ENCODE results near the gene IQCH.
A peak's percentile ranks its signal among the peaks of the same experiment; 100 is the strongest.

The IQCH gene

GRCh38 chr15:67219288-67219687 is 35.3 kb upstream of the IQCH start:
- H3K4me2 ChIP-seq, result no peak overlapping the region
- no peak overlapping the region for H3K4me3 ChIP-seq
- no peak overlapping the region for H3K9ac ChIP-seq
- H3K36me3 ChIP-seq, result peaks cover 4 to 57% (median 17%) of the 10 kb centered on the region in 11 experiments; a peak in 17 of 22 replicates
- H3K27me3 ChIP-seq, result no peaks in the 10 kb centered on the region
- H3K27ac ChIP-seq, result no peak overlapping the region
- H4K20me1 ChIP-seq, result no peaks in the 10 kb centered on the region
- peaks cover 0 to 5% (median 3%) of the 10 kb centered on the region in 11 experiments; a peak in 7 of 22 replicates for H3K9me3 ChIP-seq (replicated peaks in 1 of 11)
- no peak for TF ChIP-seq Cebpa-rat (IDR thresholded peaks at IDR 0.05)
- peaks cover 0 to 8% (median 0%) of the 10 kb centered on the region in 10 experiments; a peak in 3 of 20 replicates for H3K4me1 ChIP-seq

GRCh38 chr15:67224889-67225288 is 29.7 kb upstream of the IQCH start:
- Histone ChIP-seq H3K4me2 (no peak overlapping the region), H3K9ac (no peak overlapping the region), H3K9me3 (replicated peaks in 1 of 11) (peaks cover 0 to 5% (median 0%) of the 10 kb centered on the region in 11 experiments; a peak in 1 of 22 replicates), H3K36me3 (peaks cover 8 to 65% (median 26%) of the 10 kb centered on the region in 11 experiments; a peak in 20 of 22 replicates), H3K27me3 (no peaks in the 10 kb centered on the region), H4K20me1 (peaks cover 0 to 9% (median 0%) of the 10 kb centered on the region in 11 experiments; a peak in 3 of 22 replicates), H3K4me3 (no peak overlapping the region), H3K4me1 (peaks cover 16 to 22% (median 18%) of the 10 kb centered on the region in 10 experiments), H3K27ac (no peak overlapping the region)
- TF ChIP-seq Cebpa-rat (IDR thresholded peaks at IDR 0.05), result no peak

GRCh38 chr15:67225336-67225735 is 29.2 kb upstream of the IQCH start:
- H3K4me2 ChIP-seq, result no peak overlapping the region
- no peak overlapping the region for H3K9ac ChIP-seq
- no peak for TF ChIP-seq Cebpa-rat (IDR thresholded peaks at IDR 0.05)
- no peak overlapping the region for H3K27ac ChIP-seq
- peaks cover 13 to 65% (median 26%) of the 10 kb centered on the region in 11 experiments; a peak in 21 of 22 replicates for H3K36me3 ChIP-seq
- H3K4me1 ChIP-seq, result peaks cover 16 to 22% (median 18%) of the 10 kb centered on the region in 10 experiments
- H4K20me1 ChIP-seq, result peaks cover 0 to 9% (median 0%) of the 10 kb centered on the region in 11 experiments; a peak in 3 of 22 replicates
- H3K9me3 ChIP-seq (replicated peaks in 1 of 11), result peaks cover 0 to 5% (median 0%) of the 10 kb centered on the region in 11 experiments; a peak in 1 of 22 replicates
- H3K4me3 ChIP-seq, result no peak overlapping the region
- H3K27me3 ChIP-seq, result no peaks in the 10 kb centered on the region

GRCh38 chr15:67227431-67227830 is 27.2 kb upstream of the IQCH start:
- Histone ChIP-seq H3K9me3 (replicated peaks in 1 of 11) (peaks cover 0 to 5% (median 0%) of the 10 kb centered on the region in 11 experiments; a peak in 1 of 22 replicates), H3K27me3 (no peaks in the 10 kb centered on the region), H3K4me3 (no peak overlapping the region), H3K9ac (no peak overlapping the region), H4K20me1 (peaks cover 0 to 9% (median 0%) of the 10 kb centered on the region in 11 experiments; a peak in 3 of 22 replicates), H3K4me1 (peaks cover 16 to 22% (median 18%) of the 10 kb centered on the region in 10 experiments), H3K4me2 (peak overlapping the region; percentile 4 to 72 (median 46); a peak in 20 of 22 replicates), H3K36me3 (peaks cover 34 to 73% (median 46%) of the 10 kb centered on the region in 11 experiments), H3K27ac (no peak overlapping the region)
- no peak for TF ChIP-seq Cebpa-rat (IDR thresholded peaks at IDR 0.05)

GRCh38 chr15:67227846-67228245 is 26.7 kb upstream of the IQCH start:
- Histone ChIP-seq H3K9me3 (replicated peaks in 1 of 11) (peaks cover 0 to 5% (median 0%) of the 10 kb centered on the region in 11 experiments; a peak in 1 of 22 replicates), H3K27ac (no peak overlapping the region), H3K9ac (no peak overlapping the region), H3K4me3 (no peak overlapping the region), H3K4me1 (peaks cover 16 to 22% (median 18%) of the 10 kb centered on the region in 10 experiments), H3K36me3 (peaks cover 37 to 77% (median 50%) of the 10 kb centered on the region in 11 experiments), H3K27me3 (no peaks in the 10 kb centered on the region), H3K4me2 (peak overlapping the region; percentile 4 to 72 (median 46); a peak in 20 of 22 replicates), H4K20me1 (peaks cover 0 to 9% (median 0%) of the 10 kb centered on the region in 11 experiments; a peak in 3 of 22 replicates)
- no peak for TF ChIP-seq Cebpa-rat (IDR thresholded peaks at IDR 0.05)

GRCh38 chr15:67228286-67228685 is 26.3 kb upstream of the IQCH start:
- peaks cover 40 to 80% (median 53%) of the 10 kb centered on the region in 11 experiments for H3K36me3 ChIP-seq

GRCh38 chr15:67230504-67230903 is 24.1 kb upstream of the IQCH start:
- no peak for TF ChIP-seq Cebpa-rat (IDR thresholded peaks at IDR 0.05)
- Histone ChIP-seq H3K4me3 (no peak overlapping the region), H3K4me2 (no peak overlapping the region), H3K27ac (no peak overlapping the region), H4K20me1 (peaks cover 0 to 9% (median 0%) of the 10 kb centered on the region in 11 experiments; a peak in 3 of 22 replicates), H3K9ac (no peak overlapping the region), H3K27me3 (no peaks in the 10 kb centered on the region), H3K4me1 (peaks cover 16 to 22% (median 18%) of the 10 kb centered on the region in 10 experiments), H3K9me3 (replicated peaks in 1 of 11) (peaks cover 0 to 5% (median 0%) of the 10 kb centered on the region in 11 experiments; a peak in 1 of 22 replicates), H3K36me3 (peaks cover 45 to 84% (median 63%) of the 10 kb centered on the region in 11 experiments)

More at GRCh38 chr15:67228286-67228685, 26.3 kb upstream of the IQCH start:
- H3K9ac ChIP-seq, result no peak overlapping the region
- peak overlapping the region; percentile 4 to 72 (median 40); a peak in 18 of 22 replicates for H3K4me2 ChIP-seq
- H3K27ac ChIP-seq, result no peak overlapping the region
- H3K9me3 ChIP-seq (replicated peaks in 1 of 11), result peaks cover 0 to 5% (median 0%) of the 10 kb centered on the region in 11 experiments; a peak in 1 of 22 replicates
- TF ChIP-seq Cebpa-rat (IDR thresholded peaks at IDR 0.05), result no peak
- H3K4me1 ChIP-seq, result peaks cover 16 to 22% (median 18%) of the 10 kb centered on the region in 10 experiments
- H4K20me1 ChIP-seq, result peaks cover 0 to 9% (median 0%) of the 10 kb centered on the region in 11 experiments; a peak in 3 of 22 replicates
- no peak overlapping the region for H3K4me3 ChIP-seq
- H3K27me3 ChIP-seq, result no peaks in the 10 kb centered on the region

- H3K27ac ChIP-seq, result no peak overlapping the region
- no peak overlapping the region for H3K4me2 ChIP-seq
- TF ChIP-seq Cebpa-rat (IDR thresholded peaks at IDR 0.05), result no peak
- H3K9ac ChIP-seq, result no peak overlapping the region
- no peaks in the 10 kb centered on the region for H3K27me3 ChIP-seq
- H3K4me3 ChIP-seq, result no peak overlapping the region
- peaks cover 13 to 16% (median 14%) of the 10 kb centered on the region in 10 experiments for H3K4me1 ChIP-seq
- H3K9me3 ChIP-seq (replicated peaks in 1 of 11), result no peaks in the 10 kb centered on the region
- peaks cover 42 to 80% (median 64%) of the 10 kb centered on the region in 11 experiments for H3K36me3 ChIP-seq
- peaks cover 0 to 6% (median 0%) of the 10 kb centered on the region in 11 experiments; a peak in 5 of 22 replicates for H4K20me1 ChIP-seq
Measured at GRCh38 chr15:67232591-67232990, 22.0 kb upstream of the IQCH start.

Measured in BLaER1 treated with 17β-estradiol and CSF1 and Interleukin-3, amounts not matched to agents 10 nM and 100 nM (cell line).